Astrocyte (in vitro differentiated cells and primary cell): ENCODE data around the gene ZNF518B. TPM values are rescaled to one million over a fixed set of nuclear protein-coding genes. Genes with fewer than 3 reads are reported as not detected.

Experiments
- DNase-seq: peaks from one replicate; pipeline ENCODE4 v3.0.0-alpha.2; 2010; ENCODE audit warnings: low read depth
- FAIRE-seq: peaks from 2 replicates; lab custom pipeline; 2011; peaks lifted over from hg19 to GRCh38; lab: Jason Lieb, UNC
- H2AFZ ChIP-seq: 2 replicates; pipeline ENCODE4 v1.6.0; 2012; ENCODE audit warnings: low read depth, low read length, inconsistent platforms
- H3K27ac ChIP-seq: 2 replicates; pipeline ENCODE4 v1.5.1; 2011; ENCODE audit warnings: low read depth, low read length, inconsistent platforms
- H3K27me3 ChIP-seq: 2 replicates; pipeline ENCODE4 v1.6.0; 2011; ENCODE audit warnings: low read length, inconsistent platforms; ENCODE audit not compliant: insufficient read depth
- H3K36me3 ChIP-seq: 2 replicates; pipeline ENCODE4 v1.5.1; 2011; ENCODE audit warnings: low read length, inconsistent platforms; ENCODE audit not compliant: insufficient read depth
- H3K4me1 ChIP-seq: 2 replicates; pipeline ENCODE4 v1.5.1; 2011; ENCODE audit warnings: low read length, inconsistent platforms; ENCODE audit not compliant: insufficient read depth
- H3K4me2 ChIP-seq: 2 replicates; pipeline ENCODE4 v1.6.0; 2012; ENCODE audit warnings: low read length, inconsistent platforms
- H3K4me3 ChIP-seq: 2 replicates; pipeline ENCODE4 v1.5.1; 2011; ENCODE audit warnings: low read depth, mild to moderate bottlenecking, low read length, inconsistent platforms; ENCODE audit not compliant: insufficient read depth
- H3K79me2 ChIP-seq: 2 replicates; pipeline ENCODE4 v1.6.0; 2012; ENCODE audit warnings: mild to moderate bottlenecking, low read length, inconsistent platforms; ENCODE audit not compliant: insufficient read depth
- H3K9ac ChIP-seq: 2 replicates; pipeline ENCODE4 v1.6.0; 2012; ENCODE audit warnings: mild to moderate bottlenecking, low read length, inconsistent platforms
- H3K9me3 ChIP-seq: 2 replicates; pipeline ENCODE4 v1.5.1; 2012; ENCODE audit warnings: low read depth, mild to moderate bottlenecking, low read length, inconsistent platforms; ENCODE audit not compliant: insufficient read depth
- H4K20me1 ChIP-seq: 2 replicates; pipeline ENCODE4 v1.6.0; 2012; ENCODE audit warnings: low read length, inconsistent platforms; ENCODE audit not compliant: insufficient read depth
- H3K27ac Mint-ChIP-seq: one replicate; pipeline ENCODE4 v1.8.0; 2021; ENCODE audit warnings: mild to moderate bottlenecking, mixed read lengths; ENCODE audit not compliant: unreplicated experiment
- H3K27me3 Mint-ChIP-seq: one replicate; pipeline ENCODE4 v1.8.0; 2021; ENCODE audit warnings: low read depth, mixed read lengths; ENCODE audit not compliant: unreplicated experiment
- H3K36me3 Mint-ChIP-seq: one replicate; pipeline ENCODE4 v1.8.0; 2021; ENCODE audit warnings: low read depth, mixed read lengths; ENCODE audit not compliant: unreplicated experiment
- H3K4me1 Mint-ChIP-seq: one replicate; pipeline ENCODE4 v1.8.0; 2021; ENCODE audit warnings: low read depth, mixed read lengths; ENCODE audit not compliant: unreplicated experiment
- H3K4me3 Mint-ChIP-seq: one replicate; pipeline ENCODE4 v1.8.0; 2021; ENCODE audit warnings: mild to moderate bottlenecking, moderate library complexity, mixed read lengths; ENCODE audit not compliant: unreplicated experiment
- H3K9me3 Mint-ChIP-seq: one replicate; pipeline ENCODE4 v1.8.0; 2021; ENCODE audit warnings: mild to moderate bottlenecking, mixed read lengths; ENCODE audit not compliant: unreplicated experiment
- CTCF ChIP-seq: IDR thresholded peaks from 2 replicates; pipeline ENCODE4 v1.5.1; 2011; ENCODE audit warnings: low read depth, mild to moderate bottlenecking, inconsistent platforms, low read length, moderate library complexity; ENCODE audit not compliant: insufficient read depth
- EZH2 ChIP-seq: IDR thresholded peaks from 2 replicates; pipeline ENCODE4 v1.6.1; 2012; ENCODE audit warnings: mild to moderate bottlenecking, low read length, inconsistent platforms; ENCODE audit not compliant: insufficient read depth
- total RNA-seq: library from RNA; stranded (reverse); gene quantifications from 2 replicates; pipeline ENCODE4 v1.2.1, GENCODE V29; 2021

Gene ZNF518B
- total RNA-seq, 1 donor from 2014 or later = 33.1 TPM

DNA sequence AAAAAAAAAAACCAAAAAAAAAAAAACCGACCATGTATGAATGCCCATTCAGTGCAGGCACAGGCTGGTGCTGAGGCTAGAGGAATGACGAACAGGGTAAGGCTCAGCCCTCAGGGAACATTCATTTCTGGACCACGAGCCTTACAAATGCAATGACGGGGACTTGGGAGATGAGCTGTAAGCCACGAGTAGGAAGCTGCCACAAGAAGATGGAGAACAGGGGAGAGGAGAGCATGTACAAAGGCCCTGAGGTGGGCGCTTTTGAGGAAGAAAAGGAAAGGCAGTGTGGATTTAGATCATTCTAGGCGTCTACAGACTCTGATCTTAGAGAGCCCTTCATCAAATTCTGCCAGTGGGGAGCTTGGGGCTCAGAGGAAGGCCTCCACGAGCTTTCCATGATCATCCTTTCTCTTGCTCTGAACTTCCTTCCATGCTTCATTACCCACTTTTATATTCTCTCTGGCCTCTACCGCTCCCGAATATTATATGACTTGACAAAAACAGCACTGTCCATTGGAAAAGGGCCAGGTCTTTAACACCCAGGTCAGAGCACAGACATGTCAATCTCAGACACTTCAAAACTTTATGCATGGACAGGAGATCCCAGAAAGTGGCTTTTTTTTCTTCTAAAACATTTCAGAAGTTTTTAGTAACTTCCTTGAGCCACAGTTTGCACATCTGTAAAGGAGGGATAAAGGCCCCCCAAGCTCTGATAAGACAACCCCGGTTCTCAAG lies 3.3 kb upstream of the ZNF518B start:
- FAIRE-seq (no peak), DNase-seq (no peak)
- peaks cover 4% of the 10 kb centered on the region for H3K9me3 ChIP-seq
- H3K79me2 ChIP-seq = peaks cover 13% of the 10 kb centered on the region
- H3K9ac ChIP-seq = no peak overlapping the region
- peak overlapping the region; percentile 85 for H3K4me2 ChIP-seq
- no peak for TF ChIP-seq CTCF
- H3K4me3 ChIP-seq = peak overlapping the region; percentile 35
- Mint-ChIP-seq H3K27ac (no peak overlapping the region), H3K27me3 (peaks cover 55% of the 10 kb centered on the region), H3K4me3 (peak overlapping the region; percentile 17), H3K36me3 (peaks cover 14% of the 10 kb centered on the region), H3K9me3 (peaks cover 23% of the 10 kb centered on the region), H3K4me1 (peaks cover 1% of the 10 kb centered on the region)
- H3K27me3 ChIP-seq = peaks cover 11% of the 10 kb centered on the region
- H4K20me1 ChIP-seq = no peaks in the 10 kb centered on the region
- H3K4me1 ChIP-seq = peaks cover 10% of the 10 kb centered on the region
- peak overlapping the region; percentile 82 for H2AFZ ChIP-seq
- no peak overlapping the region for H3K27ac ChIP-seq
- H3K36me3 ChIP-seq = no peaks in the 10 kb centered on the region

- Histone ChIP-seq H3K9me3 (peaks cover 4% of the 10 kb centered on the region), H2AFZ (no peak overlapping the region), H3K4me1 (peaks cover 10% of the 10 kb centered on the region), H3K36me3 (peaks cover 4% of the 10 kb centered on the region), H4K20me1 (peaks cover 11% of the 10 kb centered on the region), H3K4me2 (no peak overlapping the region), H3K27me3 (peaks cover 11% of the 10 kb centered on the region), H3K9ac (no peak overlapping the region), H3K27ac (no peak overlapping the region), H3K4me3 (no peak overlapping the region), H3K79me2 (peaks cover 24% of the 10 kb centered on the region)
- TF ChIP-seq EZH2 (no peak), CTCF (no peak)
- Mint-ChIP-seq H3K9me3 (peaks cover 22% of the 10 kb centered on the region), H3K27ac (no peak overlapping the region), H3K4me1 (peaks cover 9% of the 10 kb centered on the region), H3K27me3 (peaks cover 50% of the 10 kb centered on the region), H3K36me3 (peaks cover 16% of the 10 kb centered on the region), H3K4me3 (no peak overlapping the region)
- no peak for FAIRE-seq
- no peak for DNase-seq
Measured at GRCh38 chr4:10459305-10459704, 2.1 kb upstream of the ZNF518B start.

- no peak overlapping the region for H3K4me2 ChIP-seq
- H3K4me3 Mint-ChIP-seq = peak overlapping the region; percentile 74
Measured at GRCh38 chr4:10458177-10458576, 951 bp upstream of the ZNF518B start.

More at GRCh38 chr4:10458177-10458576, 951 bp upstream of the ZNF518B start:
- Mint-ChIP-seq H3K27ac (no peak overlapping the region), H3K9me3 (peaks cover 22% of the 10 kb centered on the region), H3K27me3 (peaks cover 41% of the 10 kb centered on the region), H3K4me1 (peaks cover 9% of the 10 kb centered on the region), H3K36me3 (peaks cover 21% of the 10 kb centered on the region)
- no peak for TF ChIP-seq EZH2
- H3K9me3 ChIP-seq = peaks cover 4% of the 10 kb centered on the region
- no peak overlapping the region for H3K4me3 ChIP-seq
- no peak overlapping the region for H3K9ac ChIP-seq
- FAIRE-seq = no peak
- peak overlapping the region; percentile 96 for H2AFZ ChIP-seq
- no peak for DNase-seq
- peaks cover 11% of the 10 kb centered on the region for H3K27me3 ChIP-seq
- peaks cover 34% of the 10 kb centered on the region for H3K79me2 ChIP-seq
- H3K4me1 ChIP-seq = peaks cover 10% of the 10 kb centered on the region
- no peak overlapping the region for H3K27ac ChIP-seq
- peaks cover 9% of the 10 kb centered on the region for H3K36me3 ChIP-seq
- peaks cover 13% of the 10 kb centered on the region for H4K20me1 ChIP-seq
